AG09309 (cell line): Measurements from ENCODE around the gene TMC6.
"Not testable (repeated sequence)": the region's sequence is repeated elsewhere in the genome, so short reads cannot be mapped to it uniquely, and the experiment has no call there.

Experiments
- DNase-seq: peaks from one replicate; pipeline ENCODE4 v3.0.0-alpha.2; 2010; ENCODE audit warnings: low read depth
- H3K4me3 ChIP-seq: 2 replicates; pipeline ENCODE4 v1.5.1; 2011; ENCODE audit warnings: mild to moderate bottlenecking, low read depth, low read length, moderate library complexity; ENCODE audit not compliant: control insufficient read depth
- TF ChIP-seq, protein P1 (sequence below): IDR thresholded peaks from 2 replicates; pipeline ENCODE4 v1.5.1; 2011; ENCODE audit warnings: mild to moderate bottlenecking, low read depth, low read length, inconsistent platforms; ENCODE audit not compliant: insufficient read depth, control insufficient read depth; ENCODE audit errors: missing control alignments

The TMC6 gene

DNA sequence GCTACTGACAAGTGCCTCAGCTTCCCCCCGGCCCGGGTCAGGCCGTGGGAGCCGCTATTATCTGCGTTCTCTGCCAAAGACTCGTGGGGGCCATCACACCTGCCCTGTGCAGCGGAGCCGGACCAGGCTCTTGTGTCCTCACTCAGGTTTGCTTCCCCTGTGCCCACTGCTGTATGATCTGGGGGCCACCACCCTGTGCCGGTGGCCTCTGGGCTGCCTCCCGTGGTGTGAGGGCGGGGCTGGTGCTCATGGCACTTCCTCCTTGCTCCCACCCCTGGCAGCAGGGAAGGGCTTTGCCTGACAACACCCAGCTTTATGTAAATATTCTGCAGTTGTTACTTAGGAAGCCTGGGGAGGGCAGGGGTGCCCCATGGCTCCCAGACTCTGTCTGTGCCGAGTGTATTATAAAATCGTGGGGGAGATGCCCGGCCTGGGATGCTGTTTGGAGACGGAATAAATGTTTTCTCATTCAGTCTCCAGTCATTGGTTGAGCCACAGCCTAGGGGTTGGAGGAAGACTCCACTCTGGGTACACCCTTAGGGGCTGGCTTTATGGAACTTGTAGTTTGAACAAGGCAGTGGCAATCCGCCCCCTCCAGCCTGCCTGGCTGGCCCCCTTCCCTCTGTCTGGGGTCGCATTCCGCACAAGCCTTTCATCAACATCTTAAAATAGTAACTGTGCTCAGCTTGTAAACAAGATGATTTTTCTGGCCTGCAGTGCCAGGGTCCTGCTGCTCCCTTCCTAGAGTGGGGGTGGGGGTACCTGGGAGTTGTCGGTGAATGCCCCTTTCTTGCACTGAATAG lies 43.9 kb upstream of the TMC6 start:
- TF ChIP-seq, protein P1, sequence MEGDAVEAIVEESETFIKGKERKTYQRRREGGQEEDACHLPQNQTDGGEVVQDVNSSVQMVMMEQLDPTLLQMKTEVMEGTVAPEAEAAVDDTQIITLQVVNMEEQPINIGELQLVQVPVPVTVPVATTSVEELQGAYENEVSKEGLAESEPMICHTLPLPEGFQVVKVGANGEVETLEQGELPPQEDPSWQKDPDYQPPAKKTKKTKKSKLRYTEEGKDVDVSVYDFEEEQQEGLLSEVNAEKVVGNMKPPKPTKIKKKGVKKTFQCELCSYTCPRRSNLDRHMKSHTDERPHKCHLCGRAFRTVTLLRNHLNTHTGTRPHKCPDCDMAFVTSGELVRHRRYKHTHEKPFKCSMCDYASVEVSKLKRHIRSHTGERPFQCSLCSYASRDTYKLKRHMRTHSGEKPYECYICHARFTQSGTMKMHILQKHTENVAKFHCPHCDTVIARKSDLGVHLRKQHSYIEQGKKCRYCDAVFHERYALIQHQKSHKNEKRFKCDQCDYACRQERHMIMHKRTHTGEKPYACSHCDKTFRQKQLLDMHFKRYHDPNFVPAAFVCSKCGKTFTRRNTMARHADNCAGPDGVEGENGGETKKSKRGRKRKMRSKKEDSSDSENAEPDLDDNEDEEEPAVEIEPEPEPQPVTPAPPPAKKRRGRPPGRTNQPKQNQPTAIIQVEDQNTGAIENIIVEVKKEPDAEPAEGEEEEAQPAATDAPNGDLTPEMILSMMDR, result no peak
- no peak for DNase-seq
- H3K4me3 ChIP-seq, result no peak overlapping the region

DNA sequence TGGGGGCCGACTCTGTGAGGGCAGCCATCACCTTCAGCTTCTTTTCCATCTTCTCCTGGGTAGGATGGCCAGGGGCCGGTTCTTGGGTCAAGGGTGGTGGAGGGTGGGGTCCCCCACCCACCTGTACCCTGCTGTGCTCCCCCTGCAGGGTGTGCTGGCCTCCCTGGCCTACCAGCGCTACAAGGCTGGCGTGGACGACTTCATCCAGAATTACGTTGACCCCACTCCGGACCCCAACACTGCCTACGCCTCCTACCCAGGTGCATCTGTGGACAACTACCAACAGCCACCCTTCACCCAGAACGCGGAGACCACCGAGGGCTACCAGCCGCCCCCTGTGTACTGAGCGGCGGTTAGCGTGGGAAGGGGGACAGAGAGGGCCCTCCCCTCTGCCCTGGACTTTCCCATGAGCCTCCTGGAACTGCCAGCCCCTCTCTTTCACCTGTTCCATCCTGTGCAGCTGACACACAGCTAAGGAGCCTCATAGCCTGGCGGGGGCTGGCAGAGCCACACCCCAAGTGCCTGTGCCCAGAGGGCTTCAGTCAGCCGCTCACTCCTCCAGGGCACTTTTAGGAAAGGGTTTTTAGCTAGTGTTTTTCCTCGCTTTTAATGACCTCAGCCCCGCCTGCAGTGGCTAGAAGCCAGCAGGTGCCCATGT lies 43.2 kb upstream of the TMC6 start:
- not testable (repeated sequence) for H3K4me3 ChIP-seq, DNase-seq

DNA sequence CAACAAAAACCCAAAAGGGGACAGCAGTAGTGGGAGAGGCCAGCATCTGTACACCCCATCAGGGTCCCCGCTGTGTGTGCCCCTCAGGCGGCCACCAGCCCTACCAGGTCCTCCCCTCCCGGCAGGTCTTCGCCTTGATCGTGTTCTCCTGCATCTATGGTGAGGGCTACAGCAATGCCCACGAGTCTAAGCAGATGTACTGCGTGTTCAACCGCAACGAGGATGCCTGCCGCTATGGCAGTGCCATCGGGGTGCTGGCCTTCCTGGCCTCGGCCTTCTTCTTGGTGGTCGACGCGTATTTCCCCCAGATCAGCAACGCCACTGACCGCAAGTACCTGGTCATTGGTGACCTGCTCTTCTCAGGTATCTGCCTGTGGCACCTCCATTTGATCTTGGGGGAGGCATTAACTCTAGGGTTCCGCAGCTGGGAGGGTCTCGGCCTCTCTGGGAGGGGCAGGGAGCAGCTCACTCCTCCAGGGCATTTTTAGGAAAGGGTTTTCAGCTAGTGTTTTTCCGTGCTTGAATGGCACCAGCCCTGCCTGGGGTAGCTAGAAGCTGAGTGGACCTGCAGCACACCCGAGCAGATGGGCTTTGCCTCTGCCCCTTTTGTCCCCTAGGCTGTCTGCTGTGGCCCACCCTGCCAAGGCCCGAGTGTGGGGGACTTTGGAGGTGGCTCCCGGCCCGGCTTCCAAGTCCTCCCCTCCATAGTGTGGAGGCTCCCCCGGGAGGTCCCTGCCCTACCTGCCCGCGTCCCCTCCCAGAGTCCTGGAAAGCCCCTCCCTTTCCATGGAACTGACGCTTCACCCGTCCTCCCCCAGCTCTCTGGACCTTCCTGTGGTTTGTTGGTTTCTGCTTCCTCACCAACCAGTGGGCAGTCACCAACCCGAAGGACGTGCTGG lies 42.4 kb upstream of the TMC6 start:
- TF ChIP-seq, protein P1, result no peak
- no peak overlapping the region for H3K4me3 ChIP-seq
- DNase-seq, result no peak

DNA sequence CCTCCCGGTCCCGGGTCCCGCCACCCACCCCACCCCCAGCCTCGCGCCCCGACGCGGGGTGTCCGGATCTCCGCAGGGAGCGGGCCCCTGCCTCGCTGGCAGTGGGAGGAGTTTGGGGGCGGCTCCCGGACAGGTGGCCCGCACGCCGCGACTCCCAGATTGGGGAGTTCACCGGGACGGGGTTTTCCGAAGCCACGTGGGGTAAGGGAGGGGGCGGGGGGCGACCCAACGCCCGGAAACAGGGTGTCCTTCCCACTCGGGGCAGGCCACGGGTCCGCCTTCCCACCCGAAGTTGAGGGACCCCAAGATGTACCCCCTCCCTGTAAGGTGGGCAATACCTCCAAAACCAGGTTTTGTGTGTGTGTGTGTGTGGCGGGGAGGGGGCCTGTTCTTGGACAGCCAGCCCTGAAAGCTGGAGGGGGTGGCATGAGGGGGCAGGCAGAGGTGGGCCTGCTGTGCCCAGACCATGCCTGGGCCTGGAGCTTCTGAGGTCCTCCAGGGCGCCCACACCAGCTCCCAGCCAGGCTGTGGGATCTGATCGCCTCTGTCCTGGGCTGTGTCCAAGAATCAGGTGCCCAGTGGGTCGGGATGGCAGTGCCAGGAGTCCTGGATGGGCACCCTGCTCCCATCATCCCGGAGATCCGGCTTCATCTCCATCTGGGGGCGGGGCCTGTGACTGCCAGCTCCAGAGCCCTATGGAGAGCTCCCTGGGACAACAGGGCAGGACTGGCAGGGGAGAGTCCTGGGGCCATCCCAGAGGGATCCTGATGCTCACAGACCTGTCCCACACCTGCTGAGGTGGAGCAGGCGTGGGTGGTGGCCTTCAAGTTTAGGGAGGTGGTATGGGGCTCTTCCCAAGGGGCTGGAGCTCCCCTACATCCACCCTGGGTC lies 40.6 kb upstream of the TMC6 start:
- DNase-seq, result no peak
- TF ChIP-seq, protein P1, result no peak
- H3K4me3 ChIP-seq, result peak overlapping the region; percentile 69

DNA sequence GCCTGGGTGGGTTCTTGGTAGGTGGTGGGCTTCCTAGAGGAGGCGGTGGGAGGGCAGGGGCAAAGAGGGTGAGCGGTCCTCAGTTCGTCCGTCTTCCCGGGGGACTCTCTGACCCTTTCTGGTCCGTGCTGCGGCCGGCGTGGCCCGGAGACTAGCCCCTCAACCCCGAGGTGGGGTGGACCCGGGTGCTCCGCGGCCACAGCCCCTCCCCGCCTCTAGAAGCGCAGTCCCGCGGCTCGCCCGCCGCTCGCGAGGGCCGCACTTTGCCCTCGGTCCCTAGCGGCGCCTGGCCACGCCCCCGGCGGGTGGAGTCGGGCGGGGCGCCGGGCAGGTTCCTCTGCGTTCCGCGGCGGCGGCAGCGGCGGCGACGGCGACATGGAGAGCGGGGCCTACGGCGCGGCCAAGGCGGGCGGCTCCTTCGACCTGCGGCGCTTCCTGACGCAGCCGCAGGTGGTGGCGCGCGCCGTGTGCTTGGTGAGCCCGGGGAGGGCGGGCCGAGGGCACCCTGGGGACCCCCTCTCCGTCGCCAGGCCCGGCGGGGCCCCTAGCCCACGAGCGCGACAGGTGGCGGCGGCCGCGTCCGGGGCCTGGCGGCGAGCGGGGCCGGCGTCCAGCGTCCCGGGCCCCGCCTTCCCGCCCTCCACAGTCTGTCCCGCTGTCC lies 39.8 kb upstream of the TMC6 start, which contains the start of gene SYNGR2:
Gene SYNGR2, plus strand, starts transcription at position 340 of the 661 bp plus-strand sequence. Its CDS starts 36 bp downstream, at position 376.
- DNase-seq, result no peak
- TF ChIP-seq, protein P1, result no peak
- H3K4me3 ChIP-seq, result peak within 1 kb of the TSS; percentile 69

DNA sequence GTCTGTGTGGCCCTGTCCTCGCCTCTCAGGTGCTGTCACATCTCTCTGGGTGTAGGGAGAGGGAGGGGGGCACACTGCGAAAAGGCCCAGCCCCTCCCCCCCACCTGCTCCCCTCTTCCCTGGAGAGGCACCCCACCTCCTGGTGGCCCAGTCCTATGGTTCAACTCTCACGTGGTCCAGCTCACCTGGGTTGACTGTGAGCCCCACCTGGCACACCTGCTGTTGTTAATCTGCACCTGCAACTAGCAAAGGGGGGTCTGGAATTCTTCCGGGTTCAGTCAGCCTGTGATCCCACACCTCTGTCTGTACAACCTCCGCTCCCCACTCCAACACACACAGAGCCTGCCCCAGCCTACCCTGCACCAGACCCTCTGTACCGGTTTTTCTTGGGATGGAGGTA lies 37.9 kb upstream of the TMC6 start:
- no peak for DNase-seq
- TF ChIP-seq, protein P1, result no peak
- H3K4me3 ChIP-seq, result no peak overlapping the region
